22Rv1 (cell line): ENCODE measurements around the gene ARL10.

ENCODE experiments used
- H3K27ac ChIP-seq: fragments of 450-650 bp; 2 replicates; pipeline ENCODE4 v1.5.1; 2017
- CTCF ChIP-seq: fragments of 450-650 bp; IDR thresholded peaks from 2 replicates; pipeline ENCODE4 v1.5.1; 2017; ENCODE audit warnings: mild to moderate bottlenecking
- ZFX ChIP-seq: fragments of 450-650 bp; IDR thresholded peaks from 2 replicates; pipeline ENCODE4 v1.6.1; 2017; ENCODE audit warnings: antibody characterized with exemption, borderline replicate concordance

The ARL10 gene

GRCh38 chr5:176425791-176426190 lies 60.5 kb downstream of the ARL10 start:
- H3K27ac ChIP-seq: no peak overlapping the region
- TF ChIP-seq ZFX (no peak), CTCF (no peak)

- no peak overlapping the region for H3K27ac ChIP-seq
- TF ChIP-seq CTCF (no peak), ZFX (no peak)
Observed at GRCh38 chr5:176426876-176427275, 61.6 kb downstream of the ARL10 start.

- no peak overlapping the region for H3K27ac ChIP-seq
- no peak for TF ChIP-seq ZFX
- no peak for TF ChIP-seq CTCF
Observed at GRCh38 chr5:176427971-176428370, 62.7 kb downstream of the ARL10 start.

GRCh38 chr5:176429972-176430371 lies 64.7 kb downstream of the ARL10 start:
- no peak overlapping the region for H3K27ac ChIP-seq
- no peak for TF ChIP-seq CTCF
- TF ChIP-seq ZFX: no peak
